BE2C (cell line): ENCODE measurements around the gene EIF4G1.

Experiments
- DNase-seq: peaks from one replicate; pipeline ENCODE4 v3.0.0-alpha.2; 2020
- H3K27me3 ChIP-seq: fragments of 250-450 bp; sonication (Bioruptor Pico); 2 replicates; pipeline ENCODE4 v1.5.1; 2020; ENCODE audit warnings: mild to moderate bottlenecking
- H3K36me3 ChIP-seq: fragments of 250-450 bp; sonication (Bioruptor Pico); 2 replicates; pipeline ENCODE4 v1.5.1; 2020; ENCODE audit warnings: mild to moderate bottlenecking
- H3K4me1 ChIP-seq: fragments of 250-450 bp; sonication (Bioruptor Pico); 2 replicates; pipeline ENCODE4 v1.5.1; 2020
- H3K4me3 ChIP-seq: 2 replicates; pipeline ENCODE4 v1.5.1; 2011; ENCODE audit warnings: low read depth, low read length
- H3K9me3 ChIP-seq: fragments of 250-450 bp; sonication (Bioruptor Pico); 2 replicates; pipeline ENCODE4 v1.5.1; 2020
- TF ChIP-seq, protein P1 (sequence below): IDR thresholded peaks from 2 replicates; pipeline ENCODE4 v1.5.1; 2012; ENCODE audit warnings: mild to moderate bottlenecking, low read depth, low read length

The EIF4G1 gene

DNA sequence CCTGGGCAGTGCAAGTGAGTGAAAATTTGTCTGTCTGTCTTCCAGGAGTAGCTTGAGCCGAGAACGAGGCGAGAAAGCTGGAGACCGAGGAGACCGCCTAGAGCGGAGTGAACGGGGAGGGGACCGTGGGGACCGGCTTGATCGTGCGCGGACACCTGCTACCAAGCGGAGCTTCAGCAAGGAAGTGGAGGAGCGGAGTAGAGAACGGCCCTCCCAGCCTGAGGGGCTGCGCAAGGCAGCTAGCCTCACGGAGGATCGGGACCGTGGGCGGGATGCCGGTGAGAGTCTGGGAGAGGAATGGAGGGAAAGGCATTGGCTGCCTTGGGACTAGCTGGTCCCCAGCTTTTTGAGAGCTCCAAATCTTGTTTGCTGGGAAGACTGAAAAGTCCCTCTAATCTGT, 12.8 kb downstream of the EIF4G1 start:
- TF ChIP-seq, protein P1, sequence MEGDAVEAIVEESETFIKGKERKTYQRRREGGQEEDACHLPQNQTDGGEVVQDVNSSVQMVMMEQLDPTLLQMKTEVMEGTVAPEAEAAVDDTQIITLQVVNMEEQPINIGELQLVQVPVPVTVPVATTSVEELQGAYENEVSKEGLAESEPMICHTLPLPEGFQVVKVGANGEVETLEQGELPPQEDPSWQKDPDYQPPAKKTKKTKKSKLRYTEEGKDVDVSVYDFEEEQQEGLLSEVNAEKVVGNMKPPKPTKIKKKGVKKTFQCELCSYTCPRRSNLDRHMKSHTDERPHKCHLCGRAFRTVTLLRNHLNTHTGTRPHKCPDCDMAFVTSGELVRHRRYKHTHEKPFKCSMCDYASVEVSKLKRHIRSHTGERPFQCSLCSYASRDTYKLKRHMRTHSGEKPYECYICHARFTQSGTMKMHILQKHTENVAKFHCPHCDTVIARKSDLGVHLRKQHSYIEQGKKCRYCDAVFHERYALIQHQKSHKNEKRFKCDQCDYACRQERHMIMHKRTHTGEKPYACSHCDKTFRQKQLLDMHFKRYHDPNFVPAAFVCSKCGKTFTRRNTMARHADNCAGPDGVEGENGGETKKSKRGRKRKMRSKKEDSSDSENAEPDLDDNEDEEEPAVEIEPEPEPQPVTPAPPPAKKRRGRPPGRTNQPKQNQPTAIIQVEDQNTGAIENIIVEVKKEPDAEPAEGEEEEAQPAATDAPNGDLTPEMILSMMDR: no peak
- no peaks in the 10 kb centered on the region for H3K4me1 ChIP-seq
- no peak overlapping the region for H3K4me3 ChIP-seq
- no peaks in the 10 kb centered on the region for H3K9me3 ChIP-seq
- no peak for DNase-seq
- H3K27me3 ChIP-seq: no peaks in the 10 kb centered on the region
- peaks cover 100% of the 10 kb centered on the region for H3K36me3 ChIP-seq

- Histone ChIP-seq H3K27me3 (no peaks in the 10 kb centered on the region), H3K9me3 (no peaks in the 10 kb centered on the region), H3K36me3 (peaks cover 100% of the 10 kb centered on the region), H3K4me3 (no peak overlapping the region), H3K4me1 (no peaks in the 10 kb centered on the region)
- no peak for DNase-seq
- TF ChIP-seq, protein P1: no peak
Measured at GRCh38 chr3:184328516-184328915, 14.1 kb downstream of the EIF4G1 start.

DNA sequence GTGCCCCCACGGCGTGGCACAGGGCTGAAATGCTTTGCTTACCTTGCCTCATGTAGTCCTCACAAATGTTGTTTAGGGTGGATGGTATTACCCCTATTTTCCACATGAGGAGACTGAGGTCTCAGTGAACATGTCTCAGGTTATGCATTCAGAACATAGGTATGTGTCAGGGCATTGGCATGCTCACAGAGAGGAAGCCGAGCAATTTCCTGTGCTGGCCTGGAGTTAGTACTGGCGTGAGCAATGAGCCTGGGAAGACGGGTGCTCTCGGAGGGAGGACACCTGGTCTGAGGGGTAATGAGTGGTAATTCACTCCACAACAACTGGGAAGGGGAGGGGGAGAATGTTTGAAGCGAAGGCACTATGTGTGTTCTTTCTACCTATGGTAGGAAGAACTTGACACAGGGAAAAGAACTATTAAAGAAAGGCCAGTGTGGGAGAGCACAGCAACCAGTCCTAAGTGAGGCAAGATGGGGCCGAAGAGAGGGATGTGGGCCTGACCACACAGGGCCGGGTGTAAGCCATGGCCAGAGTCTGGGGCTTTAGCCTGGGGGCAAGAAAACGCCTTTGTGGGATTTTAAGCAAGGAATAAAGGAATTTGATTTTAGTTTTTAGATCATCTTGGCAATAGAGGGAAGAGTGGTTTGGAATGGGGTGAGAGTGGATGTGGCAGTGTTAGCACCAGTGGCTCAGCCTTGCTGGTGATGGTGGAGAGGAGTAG, 18.1 kb downstream of the EIF4G1 start:
- no peaks in the 10 kb centered on the region for H3K9me3 ChIP-seq
- H3K36me3 ChIP-seq: peaks cover 80% of the 10 kb centered on the region
- peaks cover 12% of the 10 kb centered on the region for H3K4me1 ChIP-seq
- TF ChIP-seq, protein P1: no peak
- no peaks in the 10 kb centered on the region for H3K27me3 ChIP-seq
- DNase-seq: no peak
- H3K4me3 ChIP-seq: no peak overlapping the region

DNA sequence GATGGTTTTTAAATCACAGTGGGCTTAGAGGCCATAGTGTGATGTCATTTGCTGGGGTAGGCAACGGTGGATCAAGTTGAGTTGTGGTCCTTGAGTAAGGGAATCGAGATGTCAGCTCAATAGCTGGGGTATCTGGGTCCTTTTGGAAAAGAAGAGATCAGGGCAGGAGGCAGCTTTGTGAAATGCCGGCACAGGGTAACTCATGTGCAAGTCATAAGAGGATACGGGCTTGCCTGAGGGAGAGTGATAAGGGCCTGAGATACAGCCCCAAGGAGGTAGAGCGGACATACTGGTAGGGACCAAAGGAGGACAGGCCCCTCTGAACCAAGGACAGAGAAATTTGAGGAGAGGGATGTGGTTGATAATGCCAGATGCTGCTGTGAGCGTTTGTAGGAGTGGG, 18.8 kb downstream of the EIF4G1 start:
- Histone ChIP-seq H3K4me3 (no peak overlapping the region), H3K4me1 (peaks cover 19% of the 10 kb centered on the region), H3K9me3 (no peaks in the 10 kb centered on the region), H3K27me3 (no peaks in the 10 kb centered on the region), H3K36me3 (peaks cover 74% of the 10 kb centered on the region)
- TF ChIP-seq, protein P1: no peak
- no peak for DNase-seq

- DNase-seq: no peak
- peaks cover 69% of the 10 kb centered on the region for H3K36me3 ChIP-seq
- H3K4me3 ChIP-seq: no peak overlapping the region
- H3K9me3 ChIP-seq: no peaks in the 10 kb centered on the region
- H3K27me3 ChIP-seq: no peaks in the 10 kb centered on the region
- H3K4me1 ChIP-seq: peaks cover 20% of the 10 kb centered on the region
- TF ChIP-seq, protein P1: no peak
Measured at GRCh38 chr3:184333700-184334099, 19.3 kb downstream of the EIF4G1 start.

GRCh38 chr3:184334470-184335158, 20.2 kb downstream of the EIF4G1 start:
- no peaks in the 10 kb centered on the region for H3K9me3 ChIP-seq
- TF ChIP-seq, protein P1: no peak
- H3K27me3 ChIP-seq: no peaks in the 10 kb centered on the region
- peak; percentile 45 for DNase-seq
- H3K4me1 ChIP-seq: peaks cover 27% of the 10 kb centered on the region
- H3K4me3 ChIP-seq: no peak overlapping the region
- H3K36me3 ChIP-seq: peaks cover 59% of the 10 kb centered on the region
